ENCODE measurements around the gene CXCL1. TPM values are rescaled to one million over a fixed set of nuclear protein-coding genes. Genes with fewer than 3 reads are reported as not detected.

Gene CXCL1
- total RNA-seq, 1 donor from 2014 or later = 11.4 TPM

DNA sequence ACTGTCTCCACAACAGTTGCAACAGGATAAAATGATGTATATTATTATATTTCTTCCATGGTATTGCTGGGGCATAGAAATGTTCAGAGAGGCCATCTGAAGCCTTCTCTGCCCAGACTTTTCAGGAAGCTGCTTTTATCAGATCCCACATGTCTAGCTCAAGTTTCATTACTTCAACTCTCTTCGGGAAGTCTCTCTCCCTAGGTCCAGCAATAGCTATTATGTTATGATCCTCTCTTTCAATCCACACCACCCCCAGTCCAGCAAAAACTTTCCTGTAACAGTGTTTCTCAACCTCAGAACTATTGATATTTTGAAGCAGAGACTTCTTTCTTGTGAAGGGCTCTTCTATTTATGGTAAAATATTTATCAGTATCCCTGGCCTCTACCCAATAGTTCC, 44.9 kb downstream of the CXCL1 start:
- TF ChIP-seq, protein P1, sequence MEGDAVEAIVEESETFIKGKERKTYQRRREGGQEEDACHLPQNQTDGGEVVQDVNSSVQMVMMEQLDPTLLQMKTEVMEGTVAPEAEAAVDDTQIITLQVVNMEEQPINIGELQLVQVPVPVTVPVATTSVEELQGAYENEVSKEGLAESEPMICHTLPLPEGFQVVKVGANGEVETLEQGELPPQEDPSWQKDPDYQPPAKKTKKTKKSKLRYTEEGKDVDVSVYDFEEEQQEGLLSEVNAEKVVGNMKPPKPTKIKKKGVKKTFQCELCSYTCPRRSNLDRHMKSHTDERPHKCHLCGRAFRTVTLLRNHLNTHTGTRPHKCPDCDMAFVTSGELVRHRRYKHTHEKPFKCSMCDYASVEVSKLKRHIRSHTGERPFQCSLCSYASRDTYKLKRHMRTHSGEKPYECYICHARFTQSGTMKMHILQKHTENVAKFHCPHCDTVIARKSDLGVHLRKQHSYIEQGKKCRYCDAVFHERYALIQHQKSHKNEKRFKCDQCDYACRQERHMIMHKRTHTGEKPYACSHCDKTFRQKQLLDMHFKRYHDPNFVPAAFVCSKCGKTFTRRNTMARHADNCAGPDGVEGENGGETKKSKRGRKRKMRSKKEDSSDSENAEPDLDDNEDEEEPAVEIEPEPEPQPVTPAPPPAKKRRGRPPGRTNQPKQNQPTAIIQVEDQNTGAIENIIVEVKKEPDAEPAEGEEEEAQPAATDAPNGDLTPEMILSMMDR (IDR thresholded peaks at IDR 0.05; ENCODE audit: insufficient read depth, low read depth, low read length) = no peak
- no peak for TF ChIP-seq EZH2 (IDR thresholded peaks at IDR 0.05; ENCODE audit: insufficient read depth, low read length)
- H3K36me3 ChIP-seq (ENCODE audit: insufficient read depth, low read length) = no peaks in the 10 kb centered on the region
- H3K4me1 ChIP-seq (ENCODE audit: insufficient read depth, low read length) = peaks cover 20% of the 10 kb centered on the region
- H3K4me2 ChIP-seq (ENCODE audit: low read length) = no peak overlapping the region
- H3K9me3 ChIP-seq (ENCODE audit: insufficient read depth, low read depth, low read length) = no peaks in the 10 kb centered on the region
- H3K4me3 ChIP-seq (ENCODE audit: insufficient read depth, low read depth, low read length) = no peak overlapping the region
- H3K27ac Mint-ChIP-seq (ENCODE audit: unreplicated experiment) = peak overlapping the region; percentile 76
- H3K4me1 Mint-ChIP-seq (ENCODE audit: low read depth, unreplicated experiment) = peaks cover 45% of the 10 kb centered on the region
- DNase-seq (ENCODE audit: low read depth) (no peak), FAIRE-seq (no peak)
- H3K27ac ChIP-seq (ENCODE audit: low read depth, low read length) = no peak overlapping the region
- peaks cover 12% of the 10 kb centered on the region for H3K27me3 ChIP-seq (ENCODE audit: insufficient read depth, low read length)
- no peaks in the 10 kb centered on the region for H3K27me3 Mint-ChIP-seq (ENCODE audit: low read depth, unreplicated experiment)
- no peak overlapping the region for H2AFZ ChIP-seq (ENCODE audit: low read depth, low read length)
- H3K79me2 ChIP-seq (ENCODE audit: insufficient read depth, low read length) = no peaks in the 10 kb centered on the region
- H3K9ac ChIP-seq (ENCODE audit: low read length) = no peak overlapping the region
- H3K4me3 Mint-ChIP-seq (ENCODE audit: unreplicated experiment) = peak overlapping the region; percentile 28
- no peaks in the 10 kb centered on the region for H3K9me3 Mint-ChIP-seq (ENCODE audit: unreplicated experiment)
- no peaks in the 10 kb centered on the region for H4K20me1 ChIP-seq (ENCODE audit: insufficient read depth, low read length)
- no peaks in the 10 kb centered on the region for H3K36me3 Mint-ChIP-seq (ENCODE audit: low read depth, unreplicated experiment)

DNA sequence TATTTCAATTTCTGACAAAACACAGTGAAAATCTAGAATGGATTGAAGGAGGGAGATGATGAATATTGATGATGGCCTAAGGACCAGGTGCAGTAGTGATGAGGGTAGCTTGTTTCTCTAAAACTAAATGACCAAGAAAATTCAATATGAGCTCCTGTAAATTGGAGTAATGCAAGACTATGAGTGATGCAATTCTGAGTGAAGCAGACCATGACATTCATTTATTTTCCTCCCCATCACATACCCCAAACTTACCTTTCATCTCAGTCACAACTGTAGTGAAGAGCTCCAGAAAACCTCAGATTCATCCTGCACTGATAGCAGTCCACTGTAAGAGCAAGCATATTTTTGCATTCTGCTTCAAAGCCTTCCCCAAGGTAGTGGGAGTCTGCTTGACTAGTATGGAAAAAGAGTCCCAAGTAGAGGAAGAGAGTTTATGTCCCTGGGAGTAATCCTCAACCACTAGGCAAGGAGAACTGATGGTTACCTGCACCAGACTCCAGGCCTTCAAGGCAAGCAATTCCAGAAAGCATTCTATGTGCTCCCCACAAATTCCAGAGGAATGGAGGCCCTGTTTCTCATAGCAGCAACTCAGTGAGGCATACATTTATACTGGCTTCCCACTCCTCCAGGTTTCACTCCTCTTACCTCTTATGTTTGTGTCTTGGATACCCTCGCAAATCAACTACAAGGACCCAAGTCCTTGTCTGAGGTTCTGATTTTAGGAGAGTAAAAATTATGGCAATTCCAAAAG, 47.2 kb downstream of the CXCL1 start:
- Mint-ChIP-seq H3K4me1 (ENCODE audit: low read depth, unreplicated experiment) (peaks cover 55% of the 10 kb centered on the region), H3K4me3 (ENCODE audit: unreplicated experiment) (peak overlapping the region; percentile 34), H3K27me3 (ENCODE audit: low read depth, unreplicated experiment) (no peaks in the 10 kb centered on the region), H3K36me3 (ENCODE audit: low read depth, unreplicated experiment) (no peaks in the 10 kb centered on the region), H3K27ac (ENCODE audit: unreplicated experiment) (peak overlapping the region; percentile 91), H3K9me3 (ENCODE audit: unreplicated experiment) (no peaks in the 10 kb centered on the region)
- no peaks in the 10 kb centered on the region for H3K9me3 ChIP-seq (ENCODE audit: insufficient read depth, low read depth, low read length)
- DNase-seq (ENCODE audit: low read depth) (peak; percentile 29), FAIRE-seq (peak; percentile 82)
- no peaks in the 10 kb centered on the region for H3K36me3 ChIP-seq (ENCODE audit: insufficient read depth, low read length)
- no peak overlapping the region for H2AFZ ChIP-seq (ENCODE audit: low read depth, low read length)
- H3K4me1 ChIP-seq (ENCODE audit: insufficient read depth, low read length) = peaks cover 28% of the 10 kb centered on the region
- peak overlapping the region; percentile 5 for H3K4me2 ChIP-seq (ENCODE audit: low read length)
- peaks cover 9% of the 10 kb centered on the region for H3K27me3 ChIP-seq (ENCODE audit: insufficient read depth, low read length)
- H3K4me3 ChIP-seq (ENCODE audit: insufficient read depth, low read depth, low read length) = no peak overlapping the region
- H3K27ac ChIP-seq (ENCODE audit: low read depth, low read length) = peak overlapping the region; percentile 78
- TF ChIP-seq, protein P1 (IDR thresholded peaks at IDR 0.05; ENCODE audit: insufficient read depth, low read depth, low read length) = no peak
- TF ChIP-seq EZH2 (IDR thresholded peaks at IDR 0.05; ENCODE audit: insufficient read depth, low read length) = no peak
- no peaks in the 10 kb centered on the region for H4K20me1 ChIP-seq (ENCODE audit: insufficient read depth, low read length)
- H3K79me2 ChIP-seq (ENCODE audit: insufficient read depth, low read length) = no peaks in the 10 kb centered on the region
- no peak overlapping the region for H3K9ac ChIP-seq (ENCODE audit: low read length)

DNA sequence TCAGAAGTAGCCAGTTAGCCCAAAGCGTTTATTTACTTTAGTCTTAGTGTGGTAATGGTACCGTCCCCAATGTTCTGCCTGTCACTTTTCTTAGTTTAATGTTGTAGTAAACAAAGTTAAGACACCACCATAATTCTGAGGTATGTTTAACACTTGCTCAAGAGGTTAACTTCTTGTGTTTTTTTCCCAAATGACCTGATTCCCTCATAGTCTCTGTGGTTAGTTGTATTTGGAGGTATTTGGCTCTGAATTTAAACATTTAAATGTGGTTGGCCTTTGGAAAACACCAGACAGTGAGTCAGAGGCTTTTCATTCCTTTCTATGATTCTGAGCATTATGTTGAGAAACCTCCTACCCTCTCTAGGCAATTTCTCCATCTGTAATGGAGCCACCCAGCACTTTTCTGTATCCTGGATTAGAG, 47.9 kb downstream of the CXCL1 start:
- Histone ChIP-seq H3K4me3 (ENCODE audit: insufficient read depth, low read depth, low read length) (no peak overlapping the region), H3K79me2 (ENCODE audit: insufficient read depth, low read length) (no peaks in the 10 kb centered on the region), H4K20me1 (ENCODE audit: insufficient read depth, low read length) (no peaks in the 10 kb centered on the region), H3K9ac (ENCODE audit: low read length) (peak overlapping the region; percentile 37), H3K9me3 (ENCODE audit: insufficient read depth, low read depth, low read length) (no peaks in the 10 kb centered on the region), H2AFZ (ENCODE audit: low read depth, low read length) (no peak overlapping the region), H3K4me2 (ENCODE audit: low read length) (peak overlapping the region; percentile 60), H3K27ac (ENCODE audit: low read depth, low read length) (peak overlapping the region; percentile 78), H3K36me3 (ENCODE audit: insufficient read depth, low read length) (no peaks in the 10 kb centered on the region), H3K27me3 (ENCODE audit: insufficient read depth, low read length) (peaks cover 4% of the 10 kb centered on the region), H3K4me1 (ENCODE audit: insufficient read depth, low read length) (peaks cover 28% of the 10 kb centered on the region)
- peak; percentile 97 for FAIRE-seq
- H3K4me1 Mint-ChIP-seq (ENCODE audit: low read depth, unreplicated experiment) = peaks cover 55% of the 10 kb centered on the region
- no peak overlapping the region for H3K4me3 Mint-ChIP-seq (ENCODE audit: unreplicated experiment)
- H3K27ac Mint-ChIP-seq (ENCODE audit: unreplicated experiment) = peak overlapping the region; percentile 91
- no peaks in the 10 kb centered on the region for H3K9me3 Mint-ChIP-seq (ENCODE audit: unreplicated experiment)
- TF ChIP-seq, protein P1 (IDR thresholded peaks at IDR 0.05; ENCODE audit: insufficient read depth, low read depth, low read length) = no peak
- DNase-seq (ENCODE audit: low read depth) = peak; percentile 97
- H3K27me3 Mint-ChIP-seq (ENCODE audit: low read depth, unreplicated experiment) = no peaks in the 10 kb centered on the region
- H3K36me3 Mint-ChIP-seq (ENCODE audit: low read depth, unreplicated experiment) = no peaks in the 10 kb centered on the region
